ENCODE results near the gene PPP2R1B. TPM values are rescaled to one million over a fixed set of nuclear protein-coding genes. Genes with fewer than 3 reads are reported as not detected.

Gene PPP2R1B
- total RNA-seq, 1 donor, result 19.9 TPM

- no peak overlapping the region for H3K4me3 ChIP-seq (ENCODE audit: insufficient read depth, low read length)
- peak overlapping the region; percentile 100 for H3K27ac ChIP-seq (ENCODE audit: low read depth, low read length)
- no peak for TF ChIP-seq CTCF (IDR thresholded peaks at IDR 0.05; ENCODE audit: extremely low read depth, low read depth, low read length)
- H3K79me2 ChIP-seq (ENCODE audit: insufficient read depth, low read length), result no peaks in the 10 kb centered on the region
- peaks cover 60% of the 10 kb centered on the region for H3K4me1 ChIP-seq (ENCODE audit: insufficient read depth, low read length)
- peak overlapping the region; percentile 46 for H3K4me2 ChIP-seq (ENCODE audit: insufficient read depth, low read length)
- no peak for DNase-seq (ENCODE audit: insufficient read length, low spot score, missing footprints)
- peak overlapping the region; percentile 9 for H2AFZ ChIP-seq (ENCODE audit: low read length)
- no peaks in the 10 kb centered on the region for H3K9me3 ChIP-seq (ENCODE audit: low read depth, low read length)
- H4K20me1 ChIP-seq (ENCODE audit: insufficient read depth, low read length), result no peaks in the 10 kb centered on the region
- no peaks in the 10 kb centered on the region for H3K27me3 ChIP-seq (ENCODE audit: insufficient read depth, low read length)
- H3K36me3 ChIP-seq (ENCODE audit: insufficient read depth, low read length), result peaks cover 20% of the 10 kb centered on the region
Observed at GRCh38 chr11:111737444-111738210, 28.6 kb downstream of the PPP2R1B start.

- H4K20me1 ChIP-seq (ENCODE audit: insufficient read depth, low read length), result no peaks in the 10 kb centered on the region
- H3K4me1 ChIP-seq (ENCODE audit: insufficient read depth, low read length), result peaks cover 67% of the 10 kb centered on the region
- TF ChIP-seq CTCF (IDR thresholded peaks at IDR 0.05; ENCODE audit: extremely low read depth, low read depth, low read length), result no peak
- peak overlapping the region; percentile 73 for H2AFZ ChIP-seq (ENCODE audit: low read length)
- DNase-seq (ENCODE audit: insufficient read length, low spot score, missing footprints), result peak; percentile 72
- H3K4me2 ChIP-seq (ENCODE audit: insufficient read depth, low read length), result peak overlapping the region; percentile 93
- peak overlapping the region; percentile 100 for H3K27ac ChIP-seq (ENCODE audit: low read depth, low read length)
- H3K4me3 ChIP-seq (ENCODE audit: insufficient read depth, low read length), result peak overlapping the region; percentile 36
- H3K36me3 ChIP-seq (ENCODE audit: insufficient read depth, low read length), result peaks cover 15% of the 10 kb centered on the region
- no peaks in the 10 kb centered on the region for H3K79me2 ChIP-seq (ENCODE audit: insufficient read depth, low read length)
- H3K27me3 ChIP-seq (ENCODE audit: insufficient read depth, low read length), result no peaks in the 10 kb centered on the region
- no peaks in the 10 kb centered on the region for H3K9me3 ChIP-seq (ENCODE audit: low read depth, low read length)
Observed at GRCh38 chr11:111736621-111737443, 29.4 kb downstream of the PPP2R1B start.

DNA sequence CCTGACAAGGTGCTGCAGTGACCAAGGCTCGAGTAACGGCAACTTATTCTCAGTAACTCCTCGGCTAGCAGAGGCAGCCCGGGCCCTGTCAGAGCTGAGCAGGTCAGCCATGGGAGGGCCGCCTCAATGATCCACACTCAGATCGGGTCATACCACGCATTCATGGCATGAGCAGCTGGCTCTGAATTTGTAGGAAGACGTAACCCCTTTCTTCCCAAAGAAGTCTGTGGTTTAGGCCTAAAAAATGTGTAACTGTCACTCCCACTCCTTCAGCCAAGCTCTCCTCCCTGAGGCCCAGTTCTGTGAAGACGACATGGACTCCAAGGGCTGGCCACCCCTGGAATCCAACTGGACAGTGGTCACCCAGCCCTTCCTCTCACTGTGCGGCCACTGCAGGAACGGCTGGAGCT is 30.0 kb downstream of the PPP2R1B start:
- Histone ChIP-seq H3K36me3 (ENCODE audit: insufficient read depth, low read length) (peaks cover 9% of the 10 kb centered on the region), H3K27me3 (ENCODE audit: insufficient read depth, low read length) (no peaks in the 10 kb centered on the region), H3K4me3 (ENCODE audit: insufficient read depth, low read length) (peak overlapping the region; percentile 36), H3K27ac (ENCODE audit: low read depth, low read length) (peak overlapping the region; percentile 100), H2AFZ (ENCODE audit: low read length) (peak overlapping the region; percentile 73), H3K4me2 (ENCODE audit: insufficient read depth, low read length) (peak overlapping the region; percentile 93), H3K9me3 (ENCODE audit: low read depth, low read length) (no peaks in the 10 kb centered on the region), H3K79me2 (ENCODE audit: insufficient read depth, low read length) (no peaks in the 10 kb centered on the region), H3K4me1 (ENCODE audit: insufficient read depth, low read length) (peaks cover 74% of the 10 kb centered on the region), H4K20me1 (ENCODE audit: insufficient read depth, low read length) (no peaks in the 10 kb centered on the region)
- peak; percentile 61 for DNase-seq (ENCODE audit: insufficient read length, low spot score, missing footprints)
- no peak for TF ChIP-seq CTCF (IDR thresholded peaks at IDR 0.05; ENCODE audit: extremely low read depth, low read depth, low read length)
